CMK (cell line): ENCODE results near the gene DOCK4.
A peak's percentile ranks its signal among the peaks of the same experiment; 100 is the strongest.
"Not testable (repeated sequence)": the region's sequence is repeated elsewhere in the genome, so short reads cannot be mapped to it uniquely, and the experiment has no call there.

Source experiments
- DNase-seq: peaks from one replicate; pipeline ENCODE4 v3.0.0-alpha.2; 2010; ENCODE audit warnings: low read depth

DOCK4 gene, protein sequence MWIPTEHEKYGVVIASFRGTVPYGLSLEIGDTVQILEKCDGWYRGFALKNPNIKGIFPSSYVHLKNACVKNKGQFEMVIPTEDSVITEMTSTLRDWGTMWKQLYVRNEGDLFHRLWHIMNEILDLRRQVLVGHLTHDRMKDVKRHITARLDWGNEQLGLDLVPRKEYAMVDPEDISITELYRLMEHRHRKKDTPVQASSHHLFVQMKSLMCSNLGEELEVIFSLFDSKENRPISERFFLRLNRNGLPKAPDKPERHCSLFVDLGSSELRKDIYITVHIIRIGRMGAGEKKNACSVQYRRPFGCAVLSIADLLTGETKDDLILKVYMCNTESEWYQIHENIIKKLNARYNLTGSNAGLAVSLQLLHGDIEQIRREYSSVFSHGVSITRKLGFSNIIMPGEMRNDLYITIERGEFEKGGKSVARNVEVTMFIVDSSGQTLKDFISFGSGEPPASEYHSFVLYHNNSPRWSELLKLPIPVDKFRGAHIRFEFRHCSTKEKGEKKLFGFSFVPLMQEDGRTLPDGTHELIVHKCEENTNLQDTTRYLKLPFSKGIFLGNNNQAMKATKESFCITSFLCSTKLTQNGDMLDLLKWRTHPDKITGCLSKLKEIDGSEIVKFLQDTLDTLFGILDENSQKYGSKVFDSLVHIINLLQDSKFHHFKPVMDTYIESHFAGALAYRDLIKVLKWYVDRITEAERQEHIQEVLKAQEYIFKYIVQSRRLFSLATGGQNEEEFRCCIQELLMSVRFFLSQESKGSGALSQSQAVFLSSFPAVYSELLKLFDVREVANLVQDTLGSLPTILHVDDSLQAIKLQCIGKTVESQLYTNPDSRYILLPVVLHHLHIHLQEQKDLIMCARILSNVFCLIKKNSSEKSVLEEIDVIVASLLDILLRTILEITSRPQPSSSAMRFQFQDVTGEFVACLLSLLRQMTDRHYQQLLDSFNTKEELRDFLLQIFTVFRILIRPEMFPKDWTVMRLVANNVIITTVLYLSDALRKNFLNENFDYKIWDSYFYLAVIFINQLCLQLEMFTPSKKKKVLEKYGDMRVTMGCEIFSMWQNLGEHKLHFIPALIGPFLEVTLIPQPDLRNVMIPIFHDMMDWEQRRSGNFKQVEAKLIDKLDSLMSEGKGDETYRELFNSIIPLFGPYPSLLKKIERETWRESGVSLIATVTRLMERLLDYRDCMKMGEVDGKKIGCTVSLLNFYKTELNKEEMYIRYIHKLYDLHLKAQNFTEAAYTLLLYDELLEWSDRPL (N-terminal part only)

DNA sequence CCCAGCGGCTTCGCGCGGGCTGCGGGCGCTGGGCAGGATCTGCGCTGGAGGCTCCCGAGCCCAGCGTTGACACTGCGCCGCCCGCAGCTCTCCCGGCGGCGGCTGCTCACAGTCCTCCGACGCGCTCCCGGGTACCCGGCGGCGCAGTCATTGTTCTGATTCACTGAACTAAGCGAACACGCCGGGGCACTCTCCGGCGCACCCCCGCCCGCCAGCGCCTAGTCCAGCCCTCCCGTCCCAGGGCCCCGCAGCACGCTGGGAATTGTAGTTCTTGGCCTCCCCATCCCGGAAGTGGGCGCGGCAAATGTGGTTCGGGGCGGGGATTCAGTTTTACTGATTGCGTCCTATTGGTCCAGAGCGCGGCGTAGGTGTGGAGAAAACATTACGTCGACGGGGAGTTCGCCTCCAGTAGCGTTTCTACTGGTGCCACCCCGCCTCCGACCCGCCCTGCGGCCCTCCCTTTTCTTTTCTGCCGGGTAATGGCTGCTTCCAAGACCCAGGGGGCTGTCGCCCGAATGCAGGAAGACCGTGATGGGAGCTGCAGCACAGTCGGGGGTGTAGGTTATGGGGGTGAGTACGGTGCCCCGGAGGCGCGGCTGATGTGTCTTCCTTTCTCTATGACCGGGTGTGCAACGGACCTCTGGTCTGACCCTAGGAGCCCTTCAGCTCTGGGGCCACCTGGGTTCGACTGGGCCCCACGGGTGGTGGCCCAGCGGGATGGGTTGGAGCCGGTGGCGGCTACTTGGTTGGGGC, at the start of gene DOCK4, which contains the start of gene ZNF277:
Gene DOCK4 (minus strand): TSS at position 162 of the 753 bp plus-strand sequence. CDS start 261 bp downstream, outside the sequence.
Gene ZNF277 (plus strand): TSS at position 458 of the 753 bp plus-strand sequence. CDS start 22 bp downstream, at position 480.
- DNase-seq: peak; percentile 87

DNA sequence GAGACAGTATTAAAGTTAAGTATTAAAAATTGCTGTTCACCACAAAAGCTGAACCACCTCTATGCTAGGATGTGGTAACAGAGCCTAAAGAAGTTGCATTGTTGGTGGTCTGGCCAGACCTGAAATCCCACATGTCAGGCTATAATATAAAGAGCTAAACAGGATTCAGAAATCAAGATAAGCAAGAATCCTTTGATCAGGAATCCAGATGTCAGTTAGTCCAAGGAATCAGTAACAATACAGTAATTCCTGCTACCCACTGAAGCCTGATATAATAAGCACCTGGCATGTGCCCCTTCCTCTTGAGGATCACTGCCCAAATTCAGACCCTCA, 49.2 kb upstream of the DOCK4 start:
- no peak for DNase-seq

DNA sequence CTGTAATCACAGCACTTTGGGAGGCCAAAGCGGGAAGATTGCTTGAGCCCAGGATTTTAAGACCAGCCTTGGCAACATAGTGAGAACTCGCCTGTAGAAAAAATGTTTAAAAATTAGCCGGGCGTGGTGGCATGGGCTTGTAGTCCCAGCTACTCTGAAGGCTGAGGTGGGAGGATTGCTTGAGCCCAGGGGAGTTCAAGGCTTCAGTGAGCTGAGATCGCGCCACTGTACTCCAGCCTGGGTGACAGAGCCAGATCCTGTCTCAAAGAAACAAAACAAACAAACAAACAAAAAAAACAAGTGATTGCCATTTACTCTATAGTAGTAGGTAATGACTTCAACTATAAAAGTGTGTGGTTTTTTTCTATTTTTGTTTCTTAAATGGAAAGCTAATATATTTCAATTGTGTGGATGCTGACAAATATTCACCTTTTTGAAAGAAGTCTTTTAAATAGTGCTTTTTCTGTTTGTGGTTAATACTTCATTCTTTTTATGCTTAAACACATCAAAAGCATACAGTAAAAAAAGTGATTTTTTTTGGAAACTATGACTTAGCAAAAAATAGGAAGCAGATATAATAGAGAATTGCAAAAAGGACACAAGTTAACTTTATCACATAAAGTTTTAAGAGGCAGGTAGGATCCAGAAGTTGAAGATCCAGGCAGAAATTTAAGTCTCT, 48.6 kb upstream of the DOCK4 start:
- DNase-seq: no peak

DNA sequence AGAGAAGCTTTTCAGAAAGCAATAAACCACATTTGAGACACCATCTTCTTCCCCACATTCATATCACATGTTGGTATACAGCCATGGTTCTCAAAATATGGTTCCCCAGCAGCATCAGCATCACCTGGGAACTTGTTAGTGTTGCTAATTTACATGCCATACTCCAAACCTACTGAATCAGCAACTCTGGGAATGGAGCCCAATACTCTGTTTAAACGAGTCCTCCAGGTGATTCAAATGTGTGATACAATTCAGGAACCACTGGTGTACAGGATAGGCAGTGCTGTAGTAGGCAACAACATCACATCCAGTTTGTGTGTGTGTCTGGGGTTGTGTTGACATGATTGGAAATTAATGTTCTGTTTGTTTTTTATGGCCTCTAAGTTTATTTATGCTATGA, 48.0 kb upstream of the DOCK4 start:
- DNase-seq: no peak

DNA sequence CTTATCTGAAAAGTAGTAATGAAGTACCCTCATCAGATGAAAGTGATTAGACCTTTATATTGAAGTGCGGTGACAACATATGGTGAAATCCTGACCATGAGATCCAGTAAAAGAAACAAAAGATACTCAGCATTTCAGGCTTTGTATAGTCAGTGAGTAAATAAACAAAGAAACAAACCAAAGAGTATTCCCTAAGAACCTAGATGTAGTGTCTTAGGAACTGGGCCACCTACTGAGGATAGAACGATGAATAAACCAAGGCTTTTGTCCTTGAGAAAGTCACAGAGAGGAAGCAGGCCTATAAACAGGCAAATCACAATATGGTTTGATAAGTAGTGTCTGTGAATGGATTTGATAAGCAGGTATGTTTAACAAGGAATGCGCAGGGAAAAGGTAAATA, 46.5 kb upstream of the DOCK4 start:
- DNase-seq: no peak

DNA sequence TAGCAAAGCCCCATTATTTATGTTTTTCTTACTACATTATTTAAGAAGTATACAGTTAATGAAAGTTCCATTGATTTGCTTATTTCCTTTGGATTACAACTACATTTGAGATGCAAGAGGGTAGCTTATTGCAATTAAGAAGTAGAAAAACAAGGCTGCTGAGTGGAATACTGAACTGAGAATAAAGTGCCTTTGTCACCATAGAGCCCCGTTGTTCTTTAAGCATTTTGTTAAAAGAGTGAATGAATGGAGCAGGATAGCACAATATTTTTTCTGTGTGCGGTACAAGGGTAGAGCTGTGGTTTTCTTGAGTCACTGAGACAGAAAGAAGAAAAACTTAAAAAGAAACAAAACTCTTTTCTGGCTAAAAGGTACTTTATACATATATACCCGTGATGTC, 45.9 kb upstream of the DOCK4 start:
- DNase-seq: no peak

DNA sequence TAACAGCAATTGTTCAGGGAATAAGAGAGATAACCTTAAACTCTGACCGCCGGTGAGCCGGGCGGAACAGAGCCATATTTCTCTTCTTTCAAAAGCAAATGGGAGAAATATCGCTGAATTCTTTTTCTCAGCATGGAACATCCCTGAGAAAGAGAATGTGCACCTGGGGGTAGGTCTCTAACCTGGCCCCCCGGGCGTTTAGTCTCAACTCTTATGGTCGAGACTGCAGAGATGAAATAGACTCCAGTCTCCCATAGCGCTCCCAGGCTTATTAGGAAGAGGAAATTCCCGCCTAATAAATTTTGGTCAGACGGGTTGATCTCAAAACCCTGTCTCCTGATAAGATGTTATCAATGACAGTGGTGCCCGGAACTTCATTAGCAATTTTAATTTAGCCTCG, 43.8 kb upstream of the DOCK4 start:
- not testable (repeated sequence) for DNase-seq

DNA sequence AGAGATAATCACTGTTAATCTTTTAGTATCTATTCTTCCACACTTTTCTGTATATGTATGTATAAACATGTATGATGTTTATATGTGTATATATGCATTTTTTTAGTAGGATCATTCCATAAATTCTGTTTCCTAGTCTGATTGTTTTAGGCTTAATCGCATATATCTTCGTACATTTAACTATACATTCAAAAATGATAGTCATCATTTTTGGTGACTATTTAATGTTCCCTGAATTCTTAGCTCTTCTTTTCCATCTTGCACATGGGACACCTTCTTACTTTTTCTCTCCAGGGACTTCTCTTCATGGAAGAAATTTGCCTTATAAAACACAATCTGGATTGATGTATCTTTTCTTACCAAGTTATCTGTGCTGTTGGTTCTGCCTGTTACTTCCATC, 42.4 kb upstream of the DOCK4 start:
- no peak for DNase-seq

DNA sequence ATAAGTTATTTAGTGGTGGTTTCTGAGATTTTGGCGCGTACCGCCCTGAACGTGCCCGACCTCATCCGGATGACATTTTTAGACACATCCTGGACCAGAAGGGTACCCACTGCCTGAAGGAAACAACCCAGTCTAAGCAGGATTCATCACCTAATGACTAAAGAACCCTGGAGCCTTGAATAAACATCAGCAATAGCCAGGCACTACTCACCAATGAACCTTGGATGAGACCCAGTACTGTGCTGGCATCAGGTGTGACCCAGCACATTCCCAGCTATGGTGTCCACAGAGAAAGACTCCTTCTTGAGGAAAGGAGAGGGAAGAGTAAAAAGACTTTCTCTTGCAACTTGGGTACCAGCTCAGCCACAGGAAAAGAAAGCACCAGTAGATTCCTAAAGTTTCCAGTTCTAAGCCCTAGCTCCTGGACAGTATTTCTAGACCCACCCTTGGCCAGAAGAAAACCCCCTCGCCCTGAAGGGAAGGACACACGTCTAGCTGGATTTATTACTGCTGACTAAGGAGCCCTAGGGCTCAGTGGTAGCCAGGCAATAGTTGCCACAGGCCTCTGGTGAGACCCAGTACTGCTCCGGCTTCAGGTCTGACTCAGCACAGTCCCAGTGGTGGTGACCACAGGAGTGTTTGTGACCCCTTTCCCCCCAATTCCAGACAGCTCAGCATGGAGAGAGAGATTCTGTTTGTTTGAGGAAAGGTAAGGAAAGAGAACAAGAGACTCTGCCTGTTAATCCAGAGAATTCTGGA, 32.8 kb upstream of the DOCK4 start:
- no peak for DNase-seq

DNA sequence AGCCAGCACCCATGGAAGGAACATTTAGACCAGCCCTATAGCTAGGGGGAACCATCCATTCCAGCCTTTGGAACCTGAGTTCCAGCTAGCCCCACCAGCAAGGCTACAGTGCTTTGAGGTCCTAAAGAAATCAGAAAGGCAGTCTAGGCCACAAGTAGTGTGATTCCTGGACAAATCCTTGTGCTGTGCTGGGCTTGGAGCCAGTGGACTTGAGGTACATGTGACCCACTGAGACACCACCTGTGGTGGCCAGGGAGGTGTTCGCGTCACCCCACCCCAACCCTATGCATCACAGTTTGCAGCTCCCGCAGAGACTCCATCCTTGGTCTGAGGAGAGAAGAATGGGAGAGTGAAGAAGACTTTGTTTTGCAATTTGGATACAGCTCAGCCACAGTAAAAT, 32.1 kb upstream of the DOCK4 start:
- DNase-seq: no peak

DNA sequence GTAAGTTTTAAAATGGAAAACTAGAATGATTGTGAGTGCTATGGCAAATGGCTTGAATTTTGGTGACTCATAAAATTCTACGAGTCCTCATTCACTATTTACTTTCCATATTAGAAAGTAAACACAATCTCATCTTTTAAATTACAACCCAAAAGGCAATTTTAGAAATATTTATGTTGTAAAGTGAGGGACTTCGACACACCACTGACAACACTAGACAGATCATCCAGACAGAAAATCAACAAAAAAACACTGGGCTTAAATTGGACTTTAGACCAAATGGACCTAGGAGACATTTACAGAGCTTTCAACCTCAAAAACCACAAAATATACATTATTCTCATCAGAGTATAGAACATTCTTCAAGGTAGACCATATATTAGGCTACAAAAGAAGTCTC, 30.4 kb upstream of the DOCK4 start:
- DNase-seq: no peak

DNA sequence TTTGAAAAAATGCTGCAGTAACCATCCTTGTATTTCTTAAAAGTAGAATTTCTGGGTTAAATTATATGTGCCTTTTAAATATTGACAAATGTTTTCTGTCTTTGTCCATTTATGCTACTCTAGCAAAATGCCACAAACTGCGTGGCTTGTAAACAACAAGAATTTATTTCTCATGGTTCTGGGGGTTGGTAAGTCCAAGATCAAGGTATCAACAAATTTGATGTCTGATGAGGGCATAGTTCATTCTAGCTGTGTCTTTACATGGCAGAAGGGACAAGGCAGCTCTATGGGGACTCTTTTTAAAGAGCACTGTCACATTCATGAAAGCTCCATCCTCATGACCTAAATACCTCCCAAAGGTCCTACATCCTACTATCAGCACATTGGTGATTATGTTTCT, 27.9 kb upstream of the DOCK4 start:
- no peak for DNase-seq

DNA sequence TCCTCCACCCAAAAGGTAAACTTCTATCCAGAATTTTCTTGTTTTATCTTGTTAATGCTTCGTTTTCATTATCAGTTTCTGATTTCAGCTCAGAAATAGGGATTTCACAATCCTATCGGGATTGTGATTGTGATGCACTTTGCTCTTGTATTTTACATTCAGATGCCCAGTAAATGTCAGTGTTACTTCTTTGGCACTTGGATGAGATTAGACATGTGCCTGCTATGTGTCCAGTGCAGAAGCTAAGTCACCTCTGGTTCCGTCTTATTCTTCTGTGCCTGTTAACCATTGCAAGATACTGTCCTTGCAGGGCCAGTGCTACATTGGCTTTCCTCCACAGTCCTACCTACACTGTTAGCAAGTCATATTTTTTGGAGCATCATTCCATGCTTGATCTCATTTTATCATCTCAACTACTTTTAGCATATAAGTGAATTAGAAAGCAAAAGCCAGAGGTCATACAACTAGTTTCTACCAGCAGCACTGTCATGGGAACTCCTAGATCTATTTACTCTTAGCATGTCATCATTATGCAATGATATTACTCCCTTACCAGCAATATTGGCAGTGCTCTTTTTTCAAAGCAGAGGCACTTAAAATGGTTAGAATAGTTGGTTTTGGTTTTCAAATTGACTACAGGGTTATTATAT, 27.0 kb upstream of the DOCK4 start:
- no peak for DNase-seq

DNA sequence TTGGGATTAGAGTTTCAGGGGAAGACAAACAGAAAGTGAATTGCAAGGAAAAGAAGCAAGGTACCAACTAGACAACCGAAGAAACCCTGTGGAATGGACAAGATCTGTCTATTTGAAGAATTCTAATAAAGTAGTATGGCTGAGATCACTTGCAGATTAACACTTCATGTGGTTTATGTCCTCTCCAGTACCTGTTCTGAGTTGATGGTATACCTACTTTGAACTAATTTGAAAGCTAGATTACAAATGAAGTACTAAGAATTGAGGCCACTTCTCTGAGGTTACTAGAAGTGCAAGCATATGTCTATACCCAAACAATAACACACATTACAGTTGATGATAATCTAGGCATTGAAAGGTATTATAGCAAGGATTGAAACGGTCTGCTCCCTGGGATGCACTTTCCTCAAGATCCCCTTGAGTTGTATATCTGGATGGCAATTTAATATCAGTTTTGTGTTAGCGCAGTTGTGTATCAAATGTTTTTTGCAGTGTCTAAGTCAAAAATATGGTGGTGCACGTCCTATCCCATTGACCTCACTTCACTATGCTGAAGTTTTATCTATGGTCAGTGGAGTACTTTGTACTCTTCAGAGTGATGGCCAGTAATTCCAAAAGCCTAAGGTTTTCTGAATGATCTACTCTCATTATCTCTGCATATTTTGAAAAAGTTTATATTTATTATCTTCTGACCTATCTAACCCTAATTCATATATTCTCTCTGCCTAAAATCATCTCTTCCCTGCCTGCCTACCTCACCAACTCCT, 26.2 kb upstream of the DOCK4 start:
- no peak for DNase-seq

DNA sequence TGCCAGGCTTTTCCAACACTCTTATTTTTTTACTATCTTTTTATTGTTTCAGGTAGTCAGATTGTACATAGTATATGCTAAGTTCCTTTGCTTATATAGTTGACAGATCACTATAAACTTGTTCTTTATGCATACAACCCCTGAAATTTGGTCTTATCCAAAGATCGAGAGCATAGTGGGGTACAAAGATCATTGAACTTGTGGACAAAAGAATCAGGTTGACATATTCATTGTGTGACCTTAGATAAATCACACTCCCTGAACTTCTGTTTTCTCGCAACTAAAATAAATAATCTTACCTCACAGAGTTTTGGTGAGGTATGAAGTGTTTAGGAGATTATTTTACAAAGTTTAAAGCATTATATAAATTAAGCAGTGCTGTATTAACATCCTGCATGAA, 22.4 kb upstream of the DOCK4 start:
- DNase-seq: no peak

DNA sequence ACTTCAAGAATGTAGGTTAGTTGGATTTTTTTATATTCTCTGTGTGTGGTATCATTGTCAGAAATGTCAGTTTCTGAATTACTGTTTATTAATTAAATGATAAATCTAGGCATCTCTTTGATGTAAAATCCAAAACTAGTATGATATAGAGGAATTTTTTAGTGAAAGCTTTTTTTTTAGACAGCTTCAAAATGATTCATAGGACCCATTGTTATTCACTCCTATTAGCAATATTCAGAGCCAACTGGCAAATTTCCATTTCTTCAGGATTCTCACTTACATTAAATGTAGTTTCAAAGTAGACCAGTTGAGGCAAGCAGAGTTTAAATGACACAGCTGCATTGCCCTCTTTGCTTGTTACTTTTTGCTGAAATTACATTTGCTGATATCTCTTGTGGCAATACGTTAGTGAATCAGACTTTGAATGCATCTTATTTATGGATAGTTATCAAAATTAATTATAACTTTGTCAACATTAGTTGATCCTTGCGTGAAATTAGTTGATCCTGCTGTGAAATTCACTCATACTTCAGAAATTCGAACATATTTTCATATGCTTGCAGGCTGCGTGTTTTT, 20.6 kb upstream of the DOCK4 start:
- no peak for DNase-seq

DNA sequence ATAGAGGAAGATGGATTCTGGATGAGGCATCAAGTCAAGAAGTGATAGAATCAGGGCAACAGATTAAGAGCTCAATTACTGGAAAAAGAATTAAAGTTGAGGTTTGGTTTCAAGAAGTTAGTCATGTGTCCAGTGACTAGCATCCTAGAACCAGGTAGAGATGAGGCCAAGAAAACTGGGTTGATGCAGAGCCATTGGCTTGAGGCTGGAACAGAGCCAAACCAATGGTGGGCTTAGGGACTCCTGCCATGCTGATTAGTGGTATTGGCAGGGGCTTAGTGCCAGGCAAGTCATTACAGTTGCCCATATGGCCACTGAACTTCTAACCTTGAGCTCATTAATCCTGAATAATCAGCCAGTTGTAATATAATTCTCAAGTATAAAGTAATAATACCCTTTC, 18.8 kb upstream of the DOCK4 start:
- no peak for DNase-seq

DNA sequence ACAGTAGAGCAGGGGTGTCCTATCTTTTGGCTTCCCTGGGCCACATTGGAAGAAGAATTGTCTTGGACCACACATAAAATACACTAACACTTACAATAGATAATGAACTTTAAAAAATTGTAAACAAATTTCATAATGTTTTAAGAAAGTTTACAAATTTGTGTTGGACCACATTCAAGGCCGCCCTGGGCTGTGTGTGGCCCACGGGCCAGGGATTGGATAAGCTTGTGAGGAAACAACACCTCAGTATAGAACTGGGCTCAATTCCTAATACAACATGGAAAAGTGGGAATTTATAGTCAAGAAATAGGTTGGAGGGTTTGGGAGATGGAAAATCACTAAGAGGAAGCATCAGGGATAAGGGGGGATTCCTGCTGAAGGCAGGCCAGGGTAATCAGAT, 18.0 kb upstream of the DOCK4 start:
- no peak for DNase-seq

DNA sequence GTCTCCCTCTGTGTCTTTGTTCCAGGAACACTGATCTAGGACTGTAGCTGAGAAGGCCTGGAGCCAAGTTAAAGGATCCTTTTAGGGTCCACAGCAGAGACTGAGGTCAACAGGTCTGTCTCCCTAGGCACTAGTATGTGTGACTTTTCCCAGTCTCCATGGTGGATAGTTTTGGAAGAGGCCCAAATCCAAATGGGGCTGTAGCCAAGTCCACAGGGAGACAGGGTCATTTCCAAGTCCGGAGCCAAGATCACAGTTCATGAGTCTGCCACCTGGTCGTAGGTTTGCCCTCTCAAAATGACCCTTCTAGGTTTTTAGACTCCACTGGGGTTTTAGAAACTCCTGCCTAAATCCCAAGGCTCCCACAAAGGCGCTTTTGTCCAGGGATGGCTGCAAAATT, 17.1 kb upstream of the DOCK4 start:
- DNase-seq: no peak
